ENCODE data around the gene SCN8A.

The SCN8A gene

GRCh38 chr12:51813931-51814310, 222.9 kb downstream of the SCN8A start:
- WGBS (ENCODE audit: insufficient coverage) = 9% methylated on average over 18 of the region's 34 CpGs
- ChIA-PET POLR2A (interaction anchor here (0.6 kb wide), 1 partner anchor 50 kb away, joined by 4 read pairs; no protein-coding TSS in a partner anchor), CTCF (interaction anchor here (0.7 to 3.9 kb wide), 14 partner anchors 10 to 395 kb away, joined by 3 to 15 read pairs (median 4); no protein-coding TSS in a partner anchor)
- peaks cover 0 to 13% (median 7%) of the 10 kb centered on the region in 5 experiments for H3K27me3 ChIP-seq (replicated peaks in 2 of 5; ENCODE audit: control insufficient read depth in 4 of 5, insufficient read depth in 5 of 5, low read length in 4 of 5)
- H3K4me1 ChIP-seq (ENCODE audit: control extremely low read depth in 1 of 4, control insufficient read depth in 4 of 4, insufficient read depth in 4 of 4, low read length in 3 of 4) = peaks cover 0 to 11% (median 8%) of the 10 kb centered on the region in 4 experiments
- no peaks in the 10 kb centered on the region for H3K9me3 ChIP-seq (ENCODE audit: control extremely low read depth in 1 of 5, control insufficient read depth in 4 of 5, insufficient read depth in 2 of 5, low read depth in 1 of 5, low read length in 4 of 5)
- H3K4me3 ChIP-seq (ENCODE audit: control insufficient read depth in 1 of 7, extremely low read depth in 1 of 7, insufficient read depth in 4 of 7, low read depth in 2 of 7, low read length in 6 of 7) = peak overlapping the region; percentile 1 to 72 (median 56)
- H3K36me3 ChIP-seq (ENCODE audit: control insufficient read depth in 4 of 4, insufficient read depth in 4 of 4, low read length in 3 of 4) = no peaks in the 10 kb centered on the region
- DNase-seq = no peak
- H3K27ac ChIP-seq (ENCODE audit: insufficient read depth in 1 of 2, low read depth in 1 of 2, low read length in 2 of 2, poor library complexity in 1 of 2, severe bottlenecking in 2 of 2) = no peak overlapping the region

GRCh38 chr12:51814311-51815088, 223.5 kb downstream of the SCN8A start:
- ChIA-PET POLR2A (interaction anchor here (0.6 to 1.1 kb wide), 2 partner anchors 19 to 49 kb away, joined by 3 to 4 read pairs; no protein-coding TSS in a partner anchor), CTCF (interaction anchor here (0.8 to 3.9 kb wide), 12 partner anchors 10 to 395 kb away, joined by 3 to 15 read pairs (median 4); no protein-coding TSS in a partner anchor)
- DNase-seq = peak; percentile 70 to 78 (median 76)
- WGBS (ENCODE audit: insufficient coverage) = 4% methylated on average over 84 of the region's 100 CpGs
- H3K9me3 ChIP-seq (ENCODE audit: control extremely low read depth in 1 of 5, control insufficient read depth in 4 of 5, insufficient read depth in 2 of 5, low read depth in 1 of 5, low read length in 4 of 5) = no peaks in the 10 kb centered on the region
- no peak overlapping the region for H3K27ac ChIP-seq (ENCODE audit: insufficient read depth in 1 of 2, low read depth in 1 of 2, low read length in 2 of 2, poor library complexity in 1 of 2, severe bottlenecking in 2 of 2)
- H3K36me3 ChIP-seq (ENCODE audit: control insufficient read depth in 4 of 4, insufficient read depth in 4 of 4, low read length in 3 of 4) = no peaks in the 10 kb centered on the region
- H3K4me3 ChIP-seq (ENCODE audit: control insufficient read depth in 1 of 7, extremely low read depth in 1 of 7, insufficient read depth in 4 of 7, low read depth in 2 of 7, low read length in 6 of 7) = peak overlapping the region; percentile 31 to 72 (median 56)
- H3K27me3 ChIP-seq (replicated peaks in 2 of 5; ENCODE audit: control insufficient read depth in 4 of 5, insufficient read depth in 5 of 5, low read length in 4 of 5) = peaks cover 0 to 13% (median 7%) of the 10 kb centered on the region in 5 experiments
- H3K4me1 ChIP-seq (ENCODE audit: control extremely low read depth in 1 of 4, control insufficient read depth in 4 of 4, insufficient read depth in 4 of 4, low read length in 3 of 4) = peaks cover 0 to 11% (median 8%) of the 10 kb centered on the region in 4 experiments

- peaks cover 0 to 13% (median 7%) of the 10 kb centered on the region in 5 experiments for H3K27me3 ChIP-seq (replicated peaks in 2 of 5; ENCODE audit: control insufficient read depth in 4 of 5, insufficient read depth in 5 of 5, low read length in 4 of 5)
- peaks cover 0 to 22% (median 17%) of the 10 kb centered on the region in 4 experiments for H3K4me1 ChIP-seq (ENCODE audit: control extremely low read depth in 1 of 4, control insufficient read depth in 4 of 4, insufficient read depth in 4 of 4, low read length in 3 of 4)
- ChIA-PET POLR2A (interaction anchor here (1.1 kb wide), 1 partner anchor 18 kb away, joined by 3 read pairs; no protein-coding TSS in a partner anchor), CTCF (interaction anchor here (0.9 to 3.9 kb wide), 4 partner anchors 9 to 283 kb away, joined by 3 to 15 read pairs (median 4); no protein-coding TSS in a partner anchor)
- no peak overlapping the region for H3K27ac ChIP-seq (ENCODE audit: insufficient read depth in 1 of 2, low read depth in 1 of 2, low read length in 2 of 2, poor library complexity in 1 of 2, severe bottlenecking in 2 of 2)
- no peak for DNase-seq
- H3K36me3 ChIP-seq (ENCODE audit: control insufficient read depth in 4 of 4, insufficient read depth in 4 of 4, low read length in 3 of 4) = no peaks in the 10 kb centered on the region
- no CpG with 5 or more reads among the region's 6 CpGs for WGBS (ENCODE audit: insufficient coverage)
- no peaks in the 10 kb centered on the region for H3K9me3 ChIP-seq (ENCODE audit: control extremely low read depth in 1 of 5, control insufficient read depth in 4 of 5, insufficient read depth in 2 of 5, low read depth in 1 of 5, low read length in 4 of 5)
- no peak overlapping the region for H3K4me3 ChIP-seq (ENCODE audit: control insufficient read depth in 1 of 7, extremely low read depth in 1 of 7, insufficient read depth in 4 of 7, low read depth in 2 of 7, low read length in 6 of 7)
Measured at GRCh38 chr12:51815571-51815970, 224.5 kb downstream of the SCN8A start.

GRCh38 chr12:51817027-51817953, 226.3 kb downstream of the SCN8A start:
- DNase-seq = no peak
- Histone ChIP-seq H3K27me3 (replicated peaks in 2 of 5; ENCODE audit: control insufficient read depth in 4 of 5, insufficient read depth in 5 of 5, low read length in 4 of 5) (peaks cover 0 to 13% (median 7%) of the 10 kb centered on the region in 5 experiments), H3K9me3 (ENCODE audit: control extremely low read depth in 1 of 5, control insufficient read depth in 4 of 5, insufficient read depth in 2 of 5, low read depth in 1 of 5, low read length in 4 of 5) (no peaks in the 10 kb centered on the region), H3K4me3 (ENCODE audit: control insufficient read depth in 1 of 7, extremely low read depth in 1 of 7, insufficient read depth in 4 of 7, low read depth in 2 of 7, low read length in 6 of 7) (no peak overlapping the region), H3K4me1 (ENCODE audit: control extremely low read depth in 1 of 4, control insufficient read depth in 4 of 4, insufficient read depth in 4 of 4, low read length in 3 of 4) (peaks cover 0 to 27% (median 22%) of the 10 kb centered on the region in 4 experiments), H3K36me3 (ENCODE audit: control insufficient read depth in 4 of 4, insufficient read depth in 4 of 4, low read length in 3 of 4) (no peaks in the 10 kb centered on the region), H3K27ac (ENCODE audit: insufficient read depth in 1 of 2, low read depth in 1 of 2, low read length in 2 of 2, poor library complexity in 1 of 2, severe bottlenecking in 2 of 2) (no peak overlapping the region)
- ChIA-PET CTCF (interaction anchor here (1.2 to 5.0 kb wide), 5 partner anchors 14 to 397 kb away, joined by 3 to 46 read pairs (median 9); no protein-coding TSS in a partner anchor), POLR2A (no interaction called here)
- 100% methylated on average over 6 of the region's 10 CpGs for WGBS (ENCODE audit: insufficient coverage)

GRCh38 chr12:51818086-51818485, 227.1 kb downstream of the SCN8A start:
- POLR2A ChIA-PET = no interaction called here
- Histone ChIP-seq H3K27ac (ENCODE audit: insufficient read depth in 1 of 2, low read depth in 1 of 2, low read length in 2 of 2, poor library complexity in 1 of 2, severe bottlenecking in 2 of 2) (no peak overlapping the region), H3K9me3 (ENCODE audit: control extremely low read depth in 1 of 5, control insufficient read depth in 4 of 5, insufficient read depth in 2 of 5, low read depth in 1 of 5, low read length in 4 of 5) (no peaks in the 10 kb centered on the region), H3K36me3 (ENCODE audit: control insufficient read depth in 4 of 4, insufficient read depth in 4 of 4, low read length in 3 of 4) (no peaks in the 10 kb centered on the region), H3K27me3 (replicated peaks in 2 of 5; ENCODE audit: control insufficient read depth in 4 of 5, insufficient read depth in 5 of 5, low read length in 4 of 5) (peaks cover 0 to 13% (median 7%) of the 10 kb centered on the region in 5 experiments), H3K4me3 (ENCODE audit: control insufficient read depth in 1 of 7, extremely low read depth in 1 of 7, insufficient read depth in 4 of 7, low read depth in 2 of 7, low read length in 6 of 7) (no peak overlapping the region), H3K4me1 (ENCODE audit: control extremely low read depth in 1 of 4, control insufficient read depth in 4 of 4, insufficient read depth in 4 of 4, low read length in 3 of 4) (peaks cover 0 to 30% (median 26%) of the 10 kb centered on the region in 4 experiments)
- no peak for DNase-seq
- 100% methylated on average over 1 of the region's 5 CpGs for WGBS (ENCODE audit: insufficient coverage)
- CTCF ChIA-PET = interaction anchor here (1.2 to 5.0 kb wide), 4 partner anchors 54 to 398 kb away, joined by 4 to 46 read pairs (median 15); no protein-coding TSS in a partner anchor

- Histone ChIP-seq H3K27me3 (replicated peaks in 2 of 5; ENCODE audit: control insufficient read depth in 4 of 5, insufficient read depth in 5 of 5, low read length in 4 of 5) (peaks cover 0 to 13% (median 7%) of the 10 kb centered on the region in 5 experiments), H3K36me3 (ENCODE audit: control insufficient read depth in 4 of 4, insufficient read depth in 4 of 4, low read length in 3 of 4) (no peaks in the 10 kb centered on the region), H3K4me3 (ENCODE audit: control insufficient read depth in 1 of 7, extremely low read depth in 1 of 7, insufficient read depth in 4 of 7, low read depth in 2 of 7, low read length in 6 of 7) (no peak overlapping the region), H3K4me1 (ENCODE audit: control extremely low read depth in 1 of 4, control insufficient read depth in 4 of 4, insufficient read depth in 4 of 4, low read length in 3 of 4) (peaks cover 0 to 30% (median 25%) of the 10 kb centered on the region in 4 experiments), H3K9me3 (ENCODE audit: control extremely low read depth in 1 of 5, control insufficient read depth in 4 of 5, insufficient read depth in 2 of 5, low read depth in 1 of 5, low read length in 4 of 5) (no peaks in the 10 kb centered on the region), H3K27ac (ENCODE audit: insufficient read depth in 1 of 2, low read depth in 1 of 2, low read length in 2 of 2, poor library complexity in 1 of 2, severe bottlenecking in 2 of 2) (no peak overlapping the region)
- DNase-seq = no peak
- ChIA-PET POLR2A (no interaction called here), CTCF (interaction anchor here (0.9 to 5.0 kb wide), 12 partner anchors 9 to 399 kb away, joined by 3 to 46 read pairs (median 4); no protein-coding TSS in a partner anchor)
- 93% methylated on average over 3 of the region's 4 CpGs for WGBS (ENCODE audit: insufficient coverage)
Measured at GRCh38 chr12:51818566-51819300, 227.7 kb downstream of the SCN8A start.

Measured in common myeloid progenitor, CD34-positive (primary cell).